Smooth muscle cell (in vitro differentiated cells): ENCODE data around the gene CTNNA1. TPM values are rescaled to one million over a fixed set of nuclear protein-coding genes. Genes with fewer than 3 reads are reported as not detected.
"Not testable (repeated sequence)": the region's sequence is repeated elsewhere in the genome, so short reads cannot be mapped to it uniquely, and the experiment has no call there.

Experiments used
- DNase-seq: peaks from one replicate; lab custom pipeline; 2025; ENCODE audit not compliant: unreplicated experiment; lab: John Stamatoyannopoulos, UW
- H2AFZ ChIP-seq: fragments of 200-600 bp; sonication (generic); 2 replicates; pipeline ENCODE4 v1.6.0; 2016; ENCODE audit warnings: antibody characterized with exemption, low read depth, mild to moderate bottlenecking
- H3F3A ChIP-seq: fragments of 200-600 bp; sonication (generic); 2 replicates; pipeline ENCODE4 v1.6.0; 2017; ENCODE audit warnings: antibody characterized with exemption, low read depth
- H3K27ac ChIP-seq: fragments of 200-600 bp; sonication (generic); 2 replicates; pipeline ENCODE4 v1.5.1; 2016; ENCODE audit warnings: low read depth, mild to moderate bottlenecking
- H3K27me3 ChIP-seq: fragments of 200-600 bp; sonication (generic); 2 replicates; pipeline ENCODE4 v1.6.1; 2016; ENCODE audit warnings: low read depth, mild to moderate bottlenecking
- H3K36me3 ChIP-seq: fragments of 200-600 bp; sonication (generic); 2 replicates; pipeline ENCODE4 v1.5.1; 2016; ENCODE audit warnings: low read depth
- H3K4me1 ChIP-seq: fragments of 200-600 bp; sonication (generic); 2 replicates; pipeline ENCODE4 v1.5.1; 2016; ENCODE audit warnings: low read depth
- H3K4me2 ChIP-seq: fragments of 200-600 bp; sonication (generic); 2 replicates; pipeline ENCODE4 v1.6.0; 2016; ENCODE audit warnings: mild to moderate bottlenecking
- H3K4me3 ChIP-seq: fragments of 200-600 bp; sonication (generic); 2 replicates; pipeline ENCODE4 v1.5.1; 2016; ENCODE audit warnings: mild to moderate bottlenecking
- H3K79me2 ChIP-seq: fragments of 200-600 bp; sonication (generic); 2 replicates; pipeline ENCODE4 v1.6.0; 2016; ENCODE audit warnings: low read depth, mild to moderate bottlenecking
- H3K9ac ChIP-seq: fragments of 200-600 bp; sonication (generic); 2 replicates; pipeline ENCODE4 v1.6.0; 2016; ENCODE audit warnings: low read depth
- H3K9me3 ChIP-seq: fragments of 200-600 bp; sonication (generic); replicated peaks from 2 replicates; pipeline ENCODE4 v1.5.1; 2016; ENCODE audit warnings: low read depth
- H4K20me1 ChIP-seq: fragments of 200-600 bp; sonication (generic); 2 replicates; pipeline ENCODE4 v1.6.0; 2016; ENCODE audit warnings: low read depth
- CTCF ChIP-seq: fragments of 200-600 bp; sonication (generic); IDR thresholded peaks from 2 replicates; pipeline ENCODE4 v1.5.1; 2017; ENCODE audit warnings: borderline replicate concordance, mild to moderate bottlenecking, antibody characterized with exemption; ENCODE audit not compliant: insufficient read depth, poor library complexity, severe bottlenecking
- WGBS: methylation state at CpG from one replicate; pipeline ENCODE4 v1.1.7; 2016; ENCODE audit warnings: low lambda C conversion rate; 5-methylcytosine and 5-hydroxymethylcytosine counted together
- polyA plus RNA-seq: library from polyadenylated mRNA; unstranded; fragments of >200 nt; fragmentation: Nextera tagmentation; extraction: Ambion mirVana; gene quantifications from 2 replicates; pipeline ENCODE4 v1.2.1, GENCODE V29; 2016
- total RNA-seq: library from RNA; depleted of rRNA; stranded (reverse); fragments of >200 nt; gene quantifications from 2 replicates; pipeline ENCODE4 v1.2.3, GENCODE V29; 2014

CTNNA1 gene
- total and polyA plus RNA-seq, 2 experiments from 2014 or later: 149 to 251 TPM

GRCh38 chr5:138714694-138715093 lies 38.5 kb upstream of the CTNNA1 start:
- no peak for DNase-seq
- no peaks in the 10 kb centered on the region for H4K20me1 ChIP-seq
- no peak overlapping the region for H3K27ac ChIP-seq
- no peak overlapping the region for H3K4me2 ChIP-seq
- no peak overlapping the region for H3K9ac ChIP-seq
- peaks cover 11% of the 10 kb centered on the region for H3K4me1 ChIP-seq
- H3K27me3 ChIP-seq: no peaks in the 10 kb centered on the region
- no peak overlapping the region for H3K4me3 ChIP-seq
- no peaks in the 10 kb centered on the region for H3K36me3 ChIP-seq
- H3F3A ChIP-seq: no peaks in the 10 kb centered on the region
- H2AFZ ChIP-seq: no peak overlapping the region
- H3K79me2 ChIP-seq: no peaks in the 10 kb centered on the region
- no peak for TF ChIP-seq CTCF
- H3K9me3 ChIP-seq: no peaks in the 10 kb centered on the region
- WGBS: 98% methylated on average over 3 of the region's 3 CpGs

GRCh38 chr5:138715931-138716432 lies 37.2 kb upstream of the CTNNA1 start:
- not testable (repeated sequence) for H3K79me2 ChIP-seq, H3F3A ChIP-seq, H3K27ac ChIP-seq, H2AFZ ChIP-seq, H3K36me3 ChIP-seq, H3K4me2 ChIP-seq, H3K4me1 ChIP-seq, H3K4me3 ChIP-seq, DNase-seq, H3K27me3 ChIP-seq, H4K20me1 ChIP-seq, H3K9ac ChIP-seq, H3K9me3 ChIP-seq
- WGBS: 74% methylated on average over 8 of the region's 8 CpGs

GRCh38 chr5:138716456-138716924 lies 36.7 kb upstream of the CTNNA1 start:
- peaks cover 10% of the 10 kb centered on the region for H3K4me1 ChIP-seq
- H3K9me3 ChIP-seq: no peaks in the 10 kb centered on the region
- no peak for TF ChIP-seq CTCF
- no peaks in the 10 kb centered on the region for H4K20me1 ChIP-seq
- H3K4me3 ChIP-seq: no peak overlapping the region
- H3K4me2 ChIP-seq: no peak overlapping the region
- no peak overlapping the region for H2AFZ ChIP-seq
- H3K27ac ChIP-seq: no peak overlapping the region
- H3K27me3 ChIP-seq: no peaks in the 10 kb centered on the region
- WGBS: 33% methylated on average over 3 of the region's 3 CpGs
- no peak overlapping the region for H3K9ac ChIP-seq
- H3K79me2 ChIP-seq: no peaks in the 10 kb centered on the region
- H3F3A ChIP-seq: no peaks in the 10 kb centered on the region
- H3K36me3 ChIP-seq: no peaks in the 10 kb centered on the region
- DNase-seq: no peak

GRCh38 chr5:138717399-138717798 lies 35.8 kb upstream of the CTNNA1 start:
- whole genome bisulfite sequencing: 95% methylated on average over 3 of the region's 3 CpGs
- Histone ChIP-seq H3K4me3 (no peak overlapping the region), H2AFZ (no peak overlapping the region), H4K20me1 (no peaks in the 10 kb centered on the region), H3K36me3 (no peaks in the 10 kb centered on the region), H3K4me1 (peaks cover 10% of the 10 kb centered on the region), H3K9me3 (no peaks in the 10 kb centered on the region), H3K27me3 (no peaks in the 10 kb centered on the region), H3K4me2 (no peak overlapping the region), H3F3A (no peaks in the 10 kb centered on the region), H3K79me2 (no peaks in the 10 kb centered on the region), H3K27ac (no peak overlapping the region), H3K9ac (no peak overlapping the region)
- no peak for DNase-seq
- TF ChIP-seq CTCF: no peak
